Upper lobe of right lung (tissue), 1 donor: ENCODE results near the gene CDK5RAP2. TPM values are rescaled to one million over a fixed set of nuclear protein-coding genes. Genes with fewer than 3 reads are reported as not detected.

Experiments used
- ATAC-seq: fragments of 200-7000 bp; cut with Tn5 transposase; one replicate; pipeline ENCODE4 v1.9.1; 2020; ENCODE audit warnings: mild to moderate bottlenecking, moderate library complexity
- DNase-seq: peaks from one replicate; pipeline ENCODE4 v3.0.0-alpha.2; 2020
- H3K27ac ChIP-seq: fragments of 200-600 bp; one replicate; pipeline ENCODE4 v1.8.0; 2022
- H3K27me3 ChIP-seq: fragments of 200-600 bp; one replicate; pipeline ENCODE4 v1.8.0; 2022; ENCODE audit warnings: mild to moderate bottlenecking
- H3K36me3 ChIP-seq: fragments of 200-600 bp; one replicate; pipeline ENCODE4 v1.8.0; 2022
- H3K4me1 ChIP-seq: fragments of 200-600 bp; one replicate; pipeline ENCODE4 v1.8.0; 2022
- H3K4me3 ChIP-seq: fragments of 200-600 bp; one replicate; pipeline ENCODE4 v1.8.0; 2022; ENCODE audit warnings: mild to moderate bottlenecking
- H3K9me3 ChIP-seq: fragments of 200-600 bp; one replicate; pipeline ENCODE4 v1.8.0; 2022
- CTCF ChIP-seq: fragments of 200-600 bp; IDR thresholded peaks from one replicate; pipeline ENCODE4 v1.8.0; 2022; ENCODE audit warnings: antibody characterized with exemption
- intact Hi-C: fragments of 100-400 bp; cut with DNase I; formaldehyde crosslinking; loops from one replicate; pipeline ENCODE4 v1.11.0; 2022
- total RNA-seq: library from RNA; stranded (reverse); fragmentation: NEBNext Ultra II Directional; extraction: Animal tissue kit (Norgen Biotek cat#: 25700); gene quantifications from one replicate; pipeline ENCODE4 v1.2.1, GENCODE V29; 2021
- donor health status: DM: no; HTN: yes; CAD: no; lungs with severe emphysema.

The CDK5RAP2 gene
- total RNA-seq, 1 donor from 2014 or later: 54.2 TPM

- Histone ChIP-seq H3K27ac (no peak overlapping the region), H3K4me3 (no peak overlapping the region), H3K36me3 (peaks cover 47% of the 10 kb centered on the region), H3K4me1 (no peaks in the 10 kb centered on the region), H3K27me3 (no peaks in the 10 kb centered on the region), H3K9me3 (no peaks in the 10 kb centered on the region)
- intact Hi-C loops: no loop called here
- no peak for TF ChIP-seq CTCF
- DNase-seq (no peak), ATAC-seq (no peak)
Measured at GRCh38 chr9:120413121-120414048, 166.6 kb downstream of the CDK5RAP2 start.

GRCh38 chr9:120412425-120412951 is 167.5 kb downstream of the CDK5RAP2 start:
- H3K4me1 ChIP-seq: no peaks in the 10 kb centered on the region
- DNase-seq (no peak), ATAC-seq (no peak)
- H3K9me3 ChIP-seq: no peaks in the 10 kb centered on the region
- H3K36me3 ChIP-seq: peaks cover 56% of the 10 kb centered on the region
- H3K4me3 ChIP-seq: no peak overlapping the region
- H3K27me3 ChIP-seq: no peaks in the 10 kb centered on the region
- intact Hi-C loops: no loop called here
- H3K27ac ChIP-seq: no peak overlapping the region
- no peak for TF ChIP-seq CTCF

GRCh38 chr9:120411862-120412424 is 168.0 kb downstream of the CDK5RAP2 start:
- intact Hi-C loops: no loop called here
- TF ChIP-seq CTCF: no peak

GRCh38 chr9:120410925-120411501 is 169.0 kb downstream of the CDK5RAP2 start:
- Histone ChIP-seq H3K9me3 (no peaks in the 10 kb centered on the region), H3K4me1 (no peaks in the 10 kb centered on the region), H3K36me3 (peaks cover 66% of the 10 kb centered on the region), H3K27me3 (no peaks in the 10 kb centered on the region), H3K27ac (no peak overlapping the region), H3K4me3 (no peak overlapping the region)
- DNase-seq (no peak), ATAC-seq (no peak)
- intact Hi-C loops: no loop called here
- no peak for TF ChIP-seq CTCF

More at GRCh38 chr9:120411862-120412424, 168.0 kb downstream of the CDK5RAP2 start:
- Histone ChIP-seq H3K27me3 (no peaks in the 10 kb centered on the region), H3K9me3 (no peaks in the 10 kb centered on the region), H3K4me1 (no peaks in the 10 kb centered on the region), H3K36me3 (peaks cover 62% of the 10 kb centered on the region), H3K27ac (no peak overlapping the region), H3K4me3 (no peak overlapping the region)
- DNase-seq: no peak
- ATAC-seq: no peak

- Histone ChIP-seq H3K27ac (no peak overlapping the region), H3K27me3 (no peaks in the 10 kb centered on the region), H3K4me3 (no peak overlapping the region), H3K36me3 (peaks cover 72% of the 10 kb centered on the region), H3K4me1 (no peaks in the 10 kb centered on the region), H3K9me3 (no peaks in the 10 kb centered on the region)
- ATAC-seq (no peak), DNase-seq (no peak)
- TF ChIP-seq CTCF: no peak
- intact Hi-C loops: no loop called here
Measured at GRCh38 chr9:120408680-120409258, 171.2 kb downstream of the CDK5RAP2 start.
